Measurements from ENCODE around the gene VWA8.
"Not testable (repeated sequence)": the region's sequence is repeated elsewhere in the genome, so short reads cannot be mapped to it uniquely, and the experiment has no call there.

VWA8 gene

GRCh38 chr13:41641429-41641828 is 319.5 kb downstream of the VWA8 start:
- DNase-seq = no peak

- DNase-seq = no peak
Observed at GRCh38 chr13:41639955-41640780, 320.7 kb downstream of the VWA8 start.

GRCh38 chr13:41639237-41639904 is 321.5 kb downstream of the VWA8 start:
- no peak for DNase-seq

GRCh38 chr13:41637586-41637985 is 323.3 kb downstream of the VWA8 start:
- no peak for DNase-seq

- DNase-seq = not testable (repeated sequence)
Observed at GRCh38 chr13:41637032-41637431, 323.9 kb downstream of the VWA8 start.

GRCh38 chr13:41636590-41636989 is 324.3 kb downstream of the VWA8 start:
- not testable (repeated sequence) for DNase-seq

- DNase-seq = no peak
Observed at GRCh38 chr13:41634407-41634806, 326.5 kb downstream of the VWA8 start.

GRCh38 chr13:41633776-41634175 is 327.1 kb downstream of the VWA8 start:
- no peak for DNase-seq

GRCh38 chr13:41631296-41631965 is 329.5 kb downstream of the VWA8 start:
- no peak for DNase-seq

GRCh38 chr13:41627425-41627824 is 333.5 kb downstream of the VWA8 start:
- DNase-seq = no peak

- DNase-seq = no peak
Observed at GRCh38 chr13:41624041-41624440, 336.9 kb downstream of the VWA8 start.

- DNase-seq = peak; percentile 5 to 24
Observed at GRCh38 chr13:41622432-41623429, 338.2 kb downstream of the VWA8 start.

- DNase-seq = no peak
Observed at GRCh38 chr13:41621716-41622431, 339.0 kb downstream of the VWA8 start.

GRCh38 chr13:41617633-41618032 is 343.3 kb downstream of the VWA8 start:
- not testable (repeated sequence) for DNase-seq

GRCh38 chr13:41616151-41616550 is 344.8 kb downstream of the VWA8 start:
- DNase-seq = no peak

- DNase-seq = no peak
Observed at GRCh38 chr13:41615528-41615855, 345.4 kb downstream of the VWA8 start.

GRCh38 chr13:41614671-41615527 is 346.0 kb downstream of the VWA8 start:
- no peak for DNase-seq

GRCh38 chr13:41613984-41614661 is 346.8 kb downstream of the VWA8 start:
- DNase-seq = no peak

- DNase-seq = no peak
Observed at GRCh38 chr13:41613471-41613870, 347.4 kb downstream of the VWA8 start.

- no peak for DNase-seq
Observed at GRCh38 chr13:41611385-41611784, 349.5 kb downstream of the VWA8 start.

Measured in Kasumi-1 (cell line).